Right lobe of liver (tissue), 6 donors: ENCODE measurements around the gene PROX1. TPM values are rescaled to one million over a fixed set of nuclear protein-coding genes. Genes with fewer than 3 reads are reported as not detected.

ENCODE experiments used
- ATAC-seq, 4 donors: fragments of 200-7000 bp; cut with Tn5 transposase; one replicate each; pipeline ENCODE4 v1.9.1; 2020; ENCODE audit warnings: mild to moderate bottlenecking in 4 of 4, moderate library complexity in 4 of 4
- DNase-seq, 3 donors: peaks; one replicate each; pipeline ENCODE4 v3.0.0-alpha.2; 2020
- H3K27ac ChIP-seq, 3 donors: fragments of 200-600 bp; one replicate each; pipeline ENCODE4 v1.8.0; 2022
- H3K27me3 ChIP-seq, 2 donors: fragments of 200-600 bp; one replicate each; pipeline ENCODE4 v1.8.0; 2022
- H3K36me3 ChIP-seq, 4 donors: fragments of 200-600 bp; sonication (generic) in 1 of 4; one replicate each; pipeline versions ENCODE4 v1.5.1 to v1.8.0; 2017 to 2022; ENCODE audit warnings: control low read depth in 1 of 4
- H3K4me1 ChIP-seq, 4 donors: fragments of 200-600 bp; sonication (generic) in 1 of 4; one replicate each; pipeline versions ENCODE4 v1.5.1 to v1.8.0; 2017 to 2022; ENCODE audit warnings: control low read depth in 1 of 4
- H3K4me3 ChIP-seq, 3 donors: fragments of 200-600 bp; one replicate each; pipeline ENCODE4 v1.8.0; 2022
- H3K9me3 ChIP-seq, 4 donors: fragments of 200-600 bp; sonication (generic) in 1 of 4; one replicate each; pipeline versions ENCODE4 v1.5.1 to v1.8.0; 2017 to 2022; ENCODE audit warnings: control low read depth in 1 of 4
- POLR2A ChIP-seq: fragments of 450-650 bp; IDR thresholded peaks from one replicate; pipeline ENCODE4 v1.6.1; 2017; ENCODE audit warnings: antibody characterized with exemption, mild to moderate bottlenecking
- WGBS: methylation state at CpG from one replicate; pipeline ENCODE4 v1.1.6; 2018; ENCODE audit warnings: low coverage, low lambda C conversion rate; ENCODE audit not compliant: insufficient coverage; ENCODE audit errors: missing lambda C conversion rate; 5-methylcytosine and 5-hydroxymethylcytosine counted together
- intact Hi-C, 2 donors: fragments of 100-400 bp; cut with DNase I; formaldehyde crosslinking; loops; one replicate each; pipeline versions ENCODE4 v1.11.2 to v1.14.1; 2022
- total RNA-seq, 6 experiments: library from RNA; depleted of rRNA in 2 of 6; stranded (reverse); fragments of >200 nt in 2 of 6; fragmentation: NEBNext Ultra II Directional in 3 of 6; extraction: Animal tissue kit (Norgen Biotek cat#: 25700) in 3 of 6; gene quantifications; one replicate each; pipeline versions ENCODE4 v1.1.0 to v1.2.4, GENCODE V29; 2016 to 2023
- TF ChIP-seq, protein P1 (sequence below), 4 donors: fragments of 200-600 bp in 3 of 4; fragments of 450-650 bp in 1 of 4; IDR thresholded peaks; one replicate each; pipeline versions ENCODE4 v1.5.1 to v1.8.0; 2016 to 2022; ENCODE audit warnings: antibody characterized with exemption in 4 of 4, mild to moderate bottlenecking in 2 of 4
- donor health status: DM: no; HTN: yes; CAD: no.
- donor health status: DM: no; HTN: no; CAD: no.
- donor health status: DM: no; HTN: no; CAD: no.
- donor health status: DM: no; HTN: yes; CAD: no.
- donor health status: DM: no; HTN: yes; CAD: no.

PROX1 gene
- total RNA-seq, 6 experiments from 2014 or later = 79.6 to 186 (median 164) TPM

DNA sequence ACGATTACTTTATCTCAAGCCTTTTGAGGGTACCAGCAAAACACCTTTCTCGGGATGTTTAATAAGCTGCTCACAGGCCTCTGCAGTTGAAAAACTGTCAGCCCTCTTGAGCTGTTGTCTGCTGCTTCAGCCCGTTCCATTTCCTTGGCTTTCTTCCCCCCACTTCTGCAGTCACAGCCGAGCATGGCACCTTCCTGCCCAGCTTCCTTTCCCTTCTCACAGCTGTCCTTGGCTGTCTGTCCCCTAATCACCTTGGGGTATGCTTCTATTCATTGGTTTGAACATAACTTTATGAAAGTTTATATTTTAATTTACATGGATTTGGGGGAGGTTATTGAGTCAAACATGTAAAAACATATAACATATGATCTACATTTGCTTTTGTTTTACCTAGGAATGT, 6.9 kb upstream of the PROX1 start:
- intact Hi-C loops = no loop called here
- H3K4me1 ChIP-seq = peaks cover 0 to 48% (median 7%) of the 10 kb centered on the region in 4 donors

DNA sequence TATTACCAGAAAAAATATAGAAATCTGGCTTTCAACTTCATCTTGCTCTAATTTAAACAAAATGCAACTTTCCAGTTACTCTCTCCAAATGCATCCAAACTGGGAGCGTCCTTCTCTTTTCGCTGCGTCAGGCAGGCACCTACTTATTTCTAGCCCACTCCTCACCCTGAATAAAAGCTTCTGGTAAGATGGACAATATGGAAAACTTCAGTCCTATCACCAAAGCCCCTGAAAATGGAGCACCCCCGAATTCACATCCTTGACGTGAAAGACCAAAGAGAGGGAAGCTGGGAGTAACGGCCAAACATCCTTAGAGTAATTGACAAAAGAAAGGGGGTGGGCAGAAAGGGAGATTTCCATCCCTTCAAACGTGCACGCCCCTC, 5.5 kb upstream of the PROX1 start:
- Histone ChIP-seq H3K27me3 (no peaks in the 10 kb centered on the region), H3K36me3 (no peaks in the 10 kb centered on the region), H3K4me1 (peaks cover 0 to 35% (median 5%) of the 10 kb centered on the region in 4 donors), H3K9me3 (no peaks in the 10 kb centered on the region), H3K27ac (peak overlapping the region; percentile 83 to 98 (median 96)), H3K4me3 (peak overlapping the region; percentile 48 to 75 (median 63))
- TF ChIP-seq POLR2A = no peak
- TF ChIP-seq, protein P1, sequence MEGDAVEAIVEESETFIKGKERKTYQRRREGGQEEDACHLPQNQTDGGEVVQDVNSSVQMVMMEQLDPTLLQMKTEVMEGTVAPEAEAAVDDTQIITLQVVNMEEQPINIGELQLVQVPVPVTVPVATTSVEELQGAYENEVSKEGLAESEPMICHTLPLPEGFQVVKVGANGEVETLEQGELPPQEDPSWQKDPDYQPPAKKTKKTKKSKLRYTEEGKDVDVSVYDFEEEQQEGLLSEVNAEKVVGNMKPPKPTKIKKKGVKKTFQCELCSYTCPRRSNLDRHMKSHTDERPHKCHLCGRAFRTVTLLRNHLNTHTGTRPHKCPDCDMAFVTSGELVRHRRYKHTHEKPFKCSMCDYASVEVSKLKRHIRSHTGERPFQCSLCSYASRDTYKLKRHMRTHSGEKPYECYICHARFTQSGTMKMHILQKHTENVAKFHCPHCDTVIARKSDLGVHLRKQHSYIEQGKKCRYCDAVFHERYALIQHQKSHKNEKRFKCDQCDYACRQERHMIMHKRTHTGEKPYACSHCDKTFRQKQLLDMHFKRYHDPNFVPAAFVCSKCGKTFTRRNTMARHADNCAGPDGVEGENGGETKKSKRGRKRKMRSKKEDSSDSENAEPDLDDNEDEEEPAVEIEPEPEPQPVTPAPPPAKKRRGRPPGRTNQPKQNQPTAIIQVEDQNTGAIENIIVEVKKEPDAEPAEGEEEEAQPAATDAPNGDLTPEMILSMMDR (IDR thresholded peaks at IDR 0.05) = no peak
- WGBS = 5% methylated on average over 8 of the region's 8 CpGs
- intact Hi-C loops = no loop called here
- ATAC-seq (no peak), DNase-seq (no peak)

More for the DNA sequence above, 6.9 kb upstream of the PROX1 start:
- H3K36me3 ChIP-seq = no peaks in the 10 kb centered on the region
- no peaks in the 10 kb centered on the region for H3K9me3 ChIP-seq
- WGBS = 47% methylated on average over 3 of the region's 4 CpGs
- ATAC-seq (no peak), DNase-seq (no peak)
- TF ChIP-seq POLR2A = no peak
- TF ChIP-seq, protein P1 (IDR thresholded peaks at IDR 0.05) = no peak
- H3K27me3 ChIP-seq = no peaks in the 10 kb centered on the region
- H3K27ac ChIP-seq = peak overlapping the region in 1 of 3 donors; percentile 98
- no peak overlapping the region for H3K4me3 ChIP-seq

DNA sequence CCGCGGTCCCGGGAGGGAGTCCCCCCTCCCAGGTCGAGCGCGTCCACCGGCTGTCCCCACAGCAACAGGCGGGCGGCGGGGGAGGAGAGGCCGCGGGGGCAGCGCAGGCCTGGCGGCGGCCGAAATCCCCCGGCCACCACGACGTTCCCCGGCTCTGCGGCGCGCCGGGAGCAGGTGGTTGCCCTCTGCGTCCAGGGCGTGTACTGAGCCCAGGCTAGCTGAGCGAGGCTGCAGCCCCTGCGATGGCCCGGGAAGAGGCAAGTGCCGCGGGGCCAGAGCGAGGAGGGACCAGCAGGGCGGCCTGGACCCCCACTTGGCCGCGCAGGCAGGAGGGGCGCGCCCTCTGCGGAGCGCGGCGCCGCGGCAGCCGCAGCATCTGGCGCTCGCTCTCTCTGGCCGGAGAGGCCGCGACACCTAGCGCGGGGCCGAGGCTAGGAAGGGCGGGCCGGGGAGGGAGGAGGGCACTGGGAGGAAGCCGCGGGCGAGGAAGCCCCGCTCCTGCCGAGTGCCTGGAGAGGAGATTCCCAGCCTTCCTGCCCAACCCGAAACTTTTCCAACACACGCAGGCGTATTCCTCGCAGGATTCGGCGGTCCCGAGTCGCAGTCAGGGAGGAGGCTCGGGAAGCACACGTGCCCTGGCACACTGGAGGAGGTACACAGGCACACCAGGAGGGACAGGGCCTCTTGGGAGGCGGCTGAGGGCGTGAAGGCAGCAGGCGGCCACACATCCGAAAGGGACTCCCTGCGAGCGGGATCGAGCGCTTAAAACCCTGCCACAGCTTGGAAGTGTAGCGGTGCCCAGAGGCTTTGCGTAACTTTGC, 4.9 kb upstream of the PROX1 start:
- intact Hi-C loops = no loop called here
- ATAC-seq (peak; percentile 50 to 70 (median 58)), DNase-seq (peak; percentile 78 to 81 (median 81))
- 2% methylated on average over 7 of the region's 79 CpGs for WGBS
- Histone ChIP-seq H3K27ac (peak overlapping the region; percentile 83 to 98 (median 96)), H3K4me3 (peak overlapping the region; percentile 48 to 75 (median 63)), H3K9me3 (no peaks in the 10 kb centered on the region), H3K36me3 (no peaks in the 10 kb centered on the region), H3K27me3 (no peaks in the 10 kb centered on the region), H3K4me1 (peaks cover 0 to 29% (median 2%) of the 10 kb centered on the region in 4 donors)
- peak; percentile 74 for TF ChIP-seq POLR2A
- TF ChIP-seq, protein P1 (IDR thresholded peaks at IDR 0.05) = peak in 3 of 4 donors; percentile 5 to 35 (median 33)

DNA sequence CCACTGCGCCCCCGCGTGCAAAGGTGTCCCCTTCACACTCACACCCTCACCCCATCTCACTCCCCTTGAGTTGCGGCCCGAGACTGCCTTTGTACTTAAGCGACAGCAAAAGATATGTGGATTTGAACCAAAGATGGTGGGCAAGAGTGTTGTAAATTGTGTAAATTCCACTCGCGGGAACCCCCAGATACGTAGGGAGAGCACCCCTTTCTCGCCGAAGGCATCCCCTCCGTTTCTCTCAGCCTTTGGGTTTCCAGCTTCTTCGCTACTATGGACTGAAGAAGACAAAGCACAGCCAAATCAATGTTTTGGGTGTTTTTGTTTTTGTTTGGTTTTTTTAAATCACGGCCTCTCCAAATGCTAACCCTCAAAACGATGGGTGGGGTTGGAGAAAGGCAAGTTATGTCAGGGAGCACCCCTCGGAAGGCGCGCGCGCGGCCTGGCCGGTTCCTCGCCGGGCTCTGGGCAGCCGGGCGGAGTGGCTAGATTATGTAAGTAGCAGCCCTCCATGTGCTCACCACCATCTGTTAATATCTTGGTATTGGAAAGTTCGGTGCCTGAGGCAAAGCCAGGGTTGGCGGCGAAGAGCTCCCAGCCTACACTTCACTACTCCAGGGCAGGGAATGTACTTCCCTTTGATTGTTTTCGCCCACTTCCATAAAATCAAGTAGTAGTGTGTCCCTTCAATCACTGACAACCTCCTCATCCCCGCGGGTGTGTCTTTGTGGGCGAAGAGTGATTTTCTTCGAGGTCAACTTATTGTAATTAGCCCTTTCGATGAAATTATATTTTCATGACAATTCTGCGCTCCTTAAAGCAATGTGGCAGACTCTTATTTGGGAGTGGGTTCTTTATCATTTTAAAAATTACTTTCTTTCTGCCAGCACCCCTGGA, 4.0 kb upstream of the PROX1 start:
- H3K4me1 ChIP-seq = peaks cover 0 to 20% (median 0%) of the 10 kb centered on the region in 4 donors
- intact Hi-C loops = no loop called here
- DNase-seq (peak; percentile 42 to 67 (median 63)), ATAC-seq (peak; percentile 2 to 18 (median 7))
- WGBS = 13% methylated on average over 36 of the region's 36 CpGs
- H3K27ac ChIP-seq = peak overlapping the region; percentile 83 to 98 (median 96)
- H3K4me3 ChIP-seq = peak overlapping the region; percentile 48 to 75 (median 63)
- H3K9me3 ChIP-seq = no peaks in the 10 kb centered on the region
- no peak for TF ChIP-seq POLR2A
- TF ChIP-seq, protein P1 (IDR thresholded peaks at IDR 0.05) = no peak
- H3K27me3 ChIP-seq = no peaks in the 10 kb centered on the region
- H3K36me3 ChIP-seq = no peaks in the 10 kb centered on the region
